CD14-positive monocyte (primary cell): ENCODE results near the gene BACE1-AS. TPM values are rescaled to one million over a fixed set of nuclear protein-coding genes. Genes with fewer than 3 reads are reported as not detected.
"Not testable (repeated sequence)": the region's sequence is repeated elsewhere in the genome, so short reads cannot be mapped to it uniquely, and the experiment has no call there.

Source experiments
- DNase-seq, 3 donors: peaks; one replicate each; pipeline ENCODE4 v3.0.0-alpha.2; 2011 to 2022
- H2AFZ ChIP-seq: 2 replicates; pipeline ENCODE4 v1.6.0; 2012; ENCODE audit warnings: mild to moderate bottlenecking, low read depth, low read length, inconsistent platforms; ENCODE audit not compliant: insufficient read depth, poor library complexity, severe bottlenecking
- H3K27ac ChIP-seq, 2 donors: 1 replicate in 1 of 2; 2 replicates in 1 of 2; pipeline ENCODE4 v1.5.1; 2012 to 2013; ENCODE audit warnings: low read length in 2 of 2, control low read depth in 1 of 2, inconsistent platforms in 1 of 2, low read depth in 1 of 2, mild to moderate bottlenecking in 1 of 2
- H3K27me3 ChIP-seq, 2 donors: one replicate each; pipeline versions ENCODE4 v1.6.0 to v1.6.1; 2011 to 2013; ENCODE audit warnings: low read length in 2 of 2; ENCODE audit not compliant: control insufficient read depth in 2 of 2, insufficient read depth in 2 of 2
- H3K36me3 ChIP-seq, 2 donors: replicated peaks in 1 of 2; 1 replicate in 1 of 2; 2 replicates in 1 of 2; pipeline versions ENCODE4 v1.5.1 to v1.6.1; 2012 to 2013; ENCODE audit warnings: low read length in 2 of 2, control low read depth in 1 of 2, inconsistent platforms in 1 of 2, mild to moderate bottlenecking in 1 of 2; ENCODE audit not compliant: insufficient read depth in 2 of 2, control insufficient read depth in 1 of 2
- H3K4me1 ChIP-seq, 2 donors: 1 replicate in 1 of 2; 2 replicates in 1 of 2; pipeline versions ENCODE4 v1.5.1 to v1.6.1; 2012 to 2013; ENCODE audit warnings: low read length in 2 of 2, control low read depth in 1 of 2, inconsistent platforms in 1 of 2, mild to moderate bottlenecking in 1 of 2, moderate library complexity in 1 of 2; ENCODE audit not compliant: insufficient read depth in 2 of 2, control insufficient read depth in 1 of 2
- H3K4me2 ChIP-seq: replicated peaks from 2 replicates; pipeline ENCODE3; 2012; ENCODE audit warnings: low read length, moderate library complexity, mild to moderate bottlenecking; ENCODE audit not compliant: poor library complexity, severe bottlenecking; ENCODE audit errors: extremely low read depth
- H3K4me3 ChIP-seq, 3 experiments: fragments of 200-600 bp in 1 of 3; sonication (generic) in 1 of 3; replicated peaks in 1 of 3; 1 replicate in 2 of 3; 2 replicates in 1 of 3; pipeline ENCODE4 v1.5.1; 2011 to 2013; ENCODE audit warnings: low read length in 3 of 3, mild to moderate bottlenecking in 3 of 3, control low read depth in 2 of 3, low read depth in 2 of 3, inconsistent platforms in 1 of 3, moderate library complexity in 1 of 3
- H3K79me2 ChIP-seq: 2 replicates; pipeline ENCODE4 v1.6.0; 2012; ENCODE audit warnings: mild to moderate bottlenecking, control low read depth, inconsistent platforms, low read length, moderate library complexity; ENCODE audit not compliant: insufficient read depth
- H3K9ac ChIP-seq: 2 replicates; pipeline ENCODE4 v1.6.0; 2017; ENCODE audit warnings: low read length, mild to moderate bottlenecking; ENCODE audit not compliant: insufficient read depth, poor library complexity, severe bottlenecking
- H3K9me3 ChIP-seq, 2 donors: replicated peaks in 1 of 2; 1 replicate in 1 of 2; 2 replicates in 1 of 2; pipeline versions ENCODE4 v1.5.1 to v1.6.1; 2012 to 2013; ENCODE audit warnings: low read length in 2 of 2, control low read depth in 1 of 2; ENCODE audit not compliant: control insufficient read depth in 1 of 2, insufficient read depth in 1 of 2
- H4K20me1 ChIP-seq: 2 replicates; pipeline ENCODE4 v1.6.0; 2012; ENCODE audit warnings: mild to moderate bottlenecking, low read length, control low read depth, moderate library complexity; ENCODE audit not compliant: insufficient read depth
- H3K27ac Mint-ChIP-seq, 7 donors: one replicate each; pipeline ENCODE4 v1.8.0; 2020; ENCODE audit warnings: mild to moderate bottlenecking in 7 of 7, mixed read lengths in 7 of 7, moderate library complexity in 6 of 7, inconsistent platforms in 2 of 7
- H3K27me3 Mint-ChIP-seq, 3 donors: one replicate each; pipeline ENCODE4 v1.8.0; 2021 to 2022; ENCODE audit warnings: low read depth in 3 of 3, mild to moderate bottlenecking in 3 of 3, mixed read lengths in 3 of 3, moderate library complexity in 3 of 3, inconsistent platforms in 1 of 3
- H3K36me3 Mint-ChIP-seq, 2 donors: one replicate each; pipeline ENCODE4 v1.8.0; 2020; ENCODE audit warnings: mixed read lengths in 2 of 2, inconsistent platforms in 1 of 2, mild to moderate bottlenecking in 1 of 2
- H3K4me1 Mint-ChIP-seq: one replicate; pipeline ENCODE4 v1.8.0; 2020; ENCODE audit warnings: mild to moderate bottlenecking, mixed read lengths
- H3K4me3 Mint-ChIP-seq, 2 donors: one replicate each; pipeline ENCODE4 v1.8.0; 2020; ENCODE audit warnings: mild to moderate bottlenecking in 2 of 2, mixed read lengths in 2 of 2, moderate library complexity in 1 of 2
- H3K9me3 Mint-ChIP-seq, 7 donors: one replicate each; pipeline ENCODE4 v1.8.0; 2020 to 2022; ENCODE audit warnings: mixed read lengths in 7 of 7, mild to moderate bottlenecking in 6 of 7, moderate library complexity in 6 of 7, inconsistent platforms in 2 of 7
- CTCF ChIP-seq: fragments of 200-600 bp; IDR thresholded peaks from one replicate; pipeline ENCODE4 v1.8.0; 2022; ENCODE audit warnings: antibody characterized with exemption, mild to moderate bottlenecking
- WGBS: methylation state at CpG from one replicate; pipeline ENCODE4 v1.1.5; 2013; ENCODE audit warnings: missing lambda C conversion rate; ENCODE audit not compliant: insufficient coverage; 5-methylcytosine and 5-hydroxymethylcytosine counted together
- intact Hi-C, 2 donors: fragments of 100-400 bp; cut with micrococcal nuclease; formaldehyde crosslinking; loops; one replicate each; pipeline versions ENCODE4 v1.15.0 to v1.15.1; 2023
- polyA plus RNA-seq, 3 donors: library from polyadenylated mRNA; depleted of rRNA in 1 of 3; unstranded in 2 of 3; stranded (reverse) in 1 of 3; fragments of 300-500 nt in 2 of 3; fragments of >200 nt in 1 of 3; fragmentation: Illumina TruSeq in 2 of 3; gene quantifications; 1 replicate in 2 of 3; 2 replicates in 1 of 3; pipeline ENCODE4 v1.2.3, GENCODE V29; 2012 to 2021

Gene BACE1-AS
- polyA plus RNA-seq, 3 donors, result 2.7 TPM; not detected in 2

- H3K9me3 ChIP-seq, result no peaks in the 10 kb centered on the region
- H3K79me2 ChIP-seq, result no peaks in the 10 kb centered on the region
- H4K20me1 ChIP-seq, result no peaks in the 10 kb centered on the region
- no peak overlapping the region for H3K9ac ChIP-seq
- H3K36me3 Mint-ChIP-seq, result peaks cover 50 to 70% of the 10 kb centered on the region in 2 donors
- H3K4me1 ChIP-seq, result no peaks in the 10 kb centered on the region
- no peak overlapping the region for H3K27ac Mint-ChIP-seq
- peaks cover 1 to 7% (median 5%) of the 10 kb centered on the region in 7 donors for H3K9me3 Mint-ChIP-seq
- peaks cover 0 to 1% (median 0%) of the 10 kb centered on the region in 3 donors for H3K27me3 Mint-ChIP-seq
- TF ChIP-seq CTCF, result no peak
- H3K36me3 ChIP-seq, result peaks cover 4 to 42% of the 10 kb centered on the region in 2 donors
- H3K4me2 ChIP-seq, result no peak overlapping the region
- intact Hi-C loops, result no loop called here
- H3K4me3 ChIP-seq, result no peak overlapping the region
- H3K27me3 ChIP-seq, result no peaks in the 10 kb centered on the region
- no peak for DNase-seq
- H3K4me1 Mint-ChIP-seq, result no peaks in the 10 kb centered on the region
- 97% methylated on average over 3 of the region's 4 CpGs for WGBS
- no peak overlapping the region for H3K27ac ChIP-seq
- no peak overlapping the region for H3K4me3 Mint-ChIP-seq
- no peak overlapping the region for H2AFZ ChIP-seq
Measured at GRCh38 chr11:117271208-117271607, 19.9 kb upstream of the BACE1-AS start.

DNA sequence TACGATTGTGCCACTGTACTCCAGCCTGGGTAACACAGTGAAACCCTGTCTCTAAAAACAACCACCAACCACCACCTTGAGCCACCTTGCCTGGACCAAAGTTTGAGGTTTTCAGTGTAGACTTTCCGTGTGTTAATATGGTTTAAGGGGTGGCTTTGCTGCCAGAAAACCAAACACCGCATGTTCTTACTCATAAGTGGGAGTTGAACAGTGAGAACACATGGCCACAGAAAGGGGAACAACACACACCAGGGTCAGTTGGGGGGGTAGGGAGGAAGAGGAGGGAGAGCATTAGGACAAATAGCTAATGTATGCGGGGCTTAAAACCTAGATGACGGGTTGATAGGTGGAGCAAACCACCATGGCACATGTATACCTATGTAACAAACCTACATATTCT is 19.0 kb upstream of the BACE1-AS start:
- H3K27me3 ChIP-seq, H3K27ac Mint-ChIP-seq, H2AFZ ChIP-seq, H3K4me1 ChIP-seq, H3K4me3 Mint-ChIP-seq, H4K20me1 ChIP-seq, H3K4me1 Mint-ChIP-seq, intact Hi-C loops, H3K27ac ChIP-seq, H3K4me3 ChIP-seq, H3K27me3 Mint-ChIP-seq, H3K9me3 Mint-ChIP-seq, H3K4me2 ChIP-seq, H3K9me3 ChIP-seq, H3K79me2 ChIP-seq, H3K9ac ChIP-seq, DNase-seq: not testable (repeated sequence)
- H3K36me3 ChIP-seq, result peaks cover 4 to 37% of the 10 kb centered on the region in 2 donors
- WGBS, result 100% methylated on average over 1 of the region's 5 CpGs
- peaks cover 41 to 63% of the 10 kb centered on the region in 2 donors for H3K36me3 Mint-ChIP-seq
